KG1 (cell line): ENCODE data around the gene SLIT1.
A peak's percentile ranks its signal among the peaks of the same experiment; 100 is the strongest.

Source experiments
- DNase-seq: peaks from one replicate; lab custom pipeline; 2025; lab: John Stamatoyannopoulos, UW

SLIT1 gene

DNA sequence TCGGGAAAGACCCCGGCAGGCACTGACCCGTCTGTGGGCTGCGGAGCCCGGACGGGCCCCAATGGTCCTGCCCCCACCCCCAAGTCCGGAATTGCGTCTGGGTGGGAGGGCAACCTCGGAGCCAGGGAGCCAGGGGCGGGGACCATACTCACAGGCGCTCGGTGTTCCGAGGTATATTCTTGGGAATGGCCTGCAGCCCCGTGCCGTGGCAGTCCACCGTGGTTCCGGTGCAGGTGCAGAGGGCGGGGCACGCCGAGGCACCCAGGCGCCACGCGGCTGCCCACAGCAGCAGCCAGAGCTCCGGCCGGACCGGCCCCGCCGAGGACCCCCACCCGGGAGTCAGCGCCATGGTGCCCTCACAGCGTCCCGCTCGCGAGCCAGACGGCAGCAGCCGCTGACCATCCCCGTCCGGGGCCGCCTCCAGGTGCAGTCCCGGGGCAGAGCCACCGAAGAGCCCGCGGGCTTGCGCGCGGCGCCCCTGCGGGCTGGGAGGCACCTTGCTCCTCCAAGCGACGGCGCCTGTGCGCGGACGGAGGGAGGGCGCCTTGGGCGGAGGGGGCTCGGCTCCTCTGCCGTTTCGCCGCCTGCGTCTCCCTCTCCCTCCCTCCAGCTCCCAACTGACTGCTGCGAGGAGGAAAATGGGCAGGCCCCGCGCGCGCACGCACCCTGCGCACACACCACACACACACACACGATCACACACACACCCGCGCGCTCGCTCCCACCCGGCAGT, at the start of gene SLIT1:
SLIT1 (minus strand) TSS at position 634 of the 733 bp plus-strand sequence; CDS start at position 349, 285 bp downstream.
- DNase-seq: no peak

DNA sequence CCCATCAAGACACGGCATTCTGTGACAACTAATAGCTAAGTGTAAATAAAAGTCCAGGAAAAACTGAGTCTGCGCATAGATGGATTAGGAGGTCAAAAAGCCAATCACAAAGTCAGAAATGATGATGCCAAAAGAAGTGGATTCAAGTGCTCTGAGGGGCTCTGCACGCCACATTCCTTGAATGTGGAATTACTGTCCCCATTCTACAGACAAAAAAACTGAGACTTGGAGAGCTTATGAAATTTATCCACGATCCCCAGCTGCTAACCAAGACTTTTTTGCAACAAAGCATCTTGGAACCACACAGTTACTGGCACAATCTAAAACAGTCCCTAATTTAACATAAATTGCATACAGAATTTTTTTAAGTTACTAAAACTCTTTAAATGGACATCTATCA, 49.6 kb upstream of the SLIT1 start:
- DNase-seq: no peak

DNA sequence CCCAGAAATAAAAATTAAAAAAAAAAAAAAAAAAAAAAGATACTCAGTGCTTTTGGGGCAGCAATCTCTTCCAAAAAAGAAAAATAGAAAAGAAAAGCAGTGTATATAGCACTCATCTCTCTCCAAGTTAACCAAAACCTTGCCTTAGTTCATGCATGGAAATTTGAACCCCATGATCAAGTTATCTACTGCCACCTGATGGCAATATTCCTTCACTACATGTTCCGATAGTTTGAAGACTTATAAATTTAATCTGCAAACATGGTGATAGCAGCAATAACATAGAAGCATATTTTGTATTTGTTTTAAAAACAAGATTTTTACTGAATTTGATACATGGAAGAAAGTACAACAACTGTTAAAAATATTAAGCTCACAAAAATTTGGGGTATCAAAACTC, 48.6 kb upstream of the SLIT1 start:
- DNase-seq: peak; percentile 25

DNA sequence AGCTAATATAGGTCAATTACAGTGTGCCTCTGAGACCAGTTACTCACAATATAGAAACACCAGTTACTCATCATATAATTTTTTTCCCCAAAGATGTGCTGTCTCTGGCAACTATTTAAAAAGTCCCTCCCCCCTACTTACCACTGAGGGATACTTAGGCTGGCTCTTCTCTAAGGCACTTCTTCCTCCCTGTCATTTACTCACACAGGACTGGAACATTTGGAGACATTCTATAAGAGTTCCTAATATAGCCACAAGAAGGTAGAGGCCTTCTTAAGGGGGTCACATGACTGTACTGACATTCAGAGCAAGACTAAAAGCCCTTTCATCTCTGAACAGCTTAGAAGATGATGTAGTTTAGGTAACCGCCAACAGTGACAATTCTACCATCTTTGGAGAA, 44.4 kb upstream of the SLIT1 start:
- DNase-seq: no peak

DNA sequence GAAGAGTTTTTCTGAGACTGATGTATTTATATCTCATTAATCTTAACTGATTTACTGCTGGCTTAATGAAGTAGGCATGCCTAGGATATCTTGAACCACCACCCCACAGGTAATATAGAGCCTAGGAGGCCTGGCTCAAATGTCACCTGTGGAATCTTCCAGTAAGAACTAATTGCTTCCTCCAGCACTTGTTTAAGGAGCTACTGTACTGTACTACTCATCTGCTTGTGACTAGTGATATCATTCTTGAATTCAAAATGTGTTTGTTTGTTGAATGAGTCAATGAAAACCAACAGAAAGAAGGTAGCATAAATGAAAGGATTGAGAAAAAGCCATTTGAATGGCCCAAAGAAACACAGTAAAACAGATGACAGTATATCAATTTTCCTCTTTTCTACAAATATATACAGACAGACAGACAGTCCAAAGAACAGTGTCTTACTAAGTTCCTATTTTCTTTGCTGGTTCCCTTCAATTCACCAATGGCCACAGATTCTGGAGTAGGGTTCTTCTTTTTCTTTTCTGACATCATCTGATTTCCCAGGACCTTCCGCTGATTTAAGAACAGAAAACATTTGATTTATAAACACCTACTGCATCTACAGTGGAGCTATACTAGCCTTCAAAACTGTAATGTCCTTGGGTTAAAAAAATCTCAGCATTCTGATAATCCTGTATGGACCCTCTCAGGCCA, 43.7 kb upstream of the SLIT1 start:
- DNase-seq: no peak

DNA sequence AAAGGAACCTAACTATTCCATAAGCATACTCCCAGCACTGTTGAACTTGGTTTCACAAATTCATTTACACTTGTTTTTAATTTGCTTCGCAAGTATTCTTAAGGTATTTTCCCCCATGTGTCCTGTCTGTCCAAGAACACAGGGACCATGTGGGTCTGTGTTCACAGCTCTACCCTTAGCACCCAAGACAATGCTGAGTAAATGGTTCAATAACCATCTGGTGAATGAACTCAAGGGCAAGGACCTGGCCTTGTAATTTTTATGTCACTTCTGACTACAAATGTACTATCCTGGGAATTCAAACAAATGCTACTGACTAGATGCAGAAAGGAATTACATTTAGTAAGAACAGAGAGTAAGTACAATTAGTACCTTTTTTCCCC, 43.0 kb upstream of the SLIT1 start:
- no peak for DNase-seq

DNA sequence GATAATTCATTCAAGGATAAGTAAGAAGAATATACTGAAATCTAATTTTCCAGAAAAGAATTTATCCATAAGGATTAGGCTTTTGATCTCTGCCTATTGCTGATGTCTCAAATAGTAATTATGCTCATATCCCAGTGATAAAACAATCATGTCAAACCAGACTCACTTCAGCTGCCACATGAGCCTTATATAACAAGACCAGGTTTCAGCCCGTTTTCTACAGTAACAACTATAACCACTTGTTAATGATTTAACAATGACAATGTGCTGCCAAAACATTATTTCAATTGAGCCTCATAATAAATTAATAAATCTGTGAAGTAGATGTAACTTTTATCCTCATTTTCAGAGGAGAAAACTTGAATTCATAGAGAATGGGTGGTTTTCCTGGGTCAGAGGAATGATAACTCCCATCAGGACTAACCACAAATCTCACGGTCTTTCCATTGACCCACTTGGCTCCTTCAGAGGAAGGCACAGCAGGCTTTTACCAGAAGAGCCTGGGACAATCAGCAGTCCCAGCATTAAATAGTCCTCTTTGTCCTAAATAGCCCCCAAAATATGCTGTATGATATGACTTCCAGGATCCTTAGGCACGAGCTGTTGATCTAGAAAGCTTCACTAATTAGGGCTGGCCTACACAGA, 42.5 kb upstream of the SLIT1 start:
- DNase-seq: no peak

DNA sequence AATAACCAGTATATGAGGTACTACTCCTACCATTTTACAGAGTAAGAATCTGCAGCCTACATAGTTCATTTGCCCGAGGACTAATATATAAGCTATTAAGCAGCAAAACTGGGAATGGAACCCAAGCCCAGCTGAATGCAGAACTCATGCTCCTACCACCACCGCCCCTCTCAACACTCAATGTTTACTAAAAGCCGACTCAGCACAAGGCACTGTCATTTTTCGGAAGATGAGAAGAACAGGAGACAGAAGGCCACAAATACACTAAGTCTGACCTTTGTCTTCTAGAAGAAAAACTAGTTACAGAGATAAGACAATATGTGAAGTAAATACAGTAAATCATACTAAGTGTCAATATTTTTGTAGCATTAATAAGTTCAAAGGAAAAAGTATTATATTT, 40.6 kb upstream of the SLIT1 start:
- DNase-seq: no peak

DNA sequence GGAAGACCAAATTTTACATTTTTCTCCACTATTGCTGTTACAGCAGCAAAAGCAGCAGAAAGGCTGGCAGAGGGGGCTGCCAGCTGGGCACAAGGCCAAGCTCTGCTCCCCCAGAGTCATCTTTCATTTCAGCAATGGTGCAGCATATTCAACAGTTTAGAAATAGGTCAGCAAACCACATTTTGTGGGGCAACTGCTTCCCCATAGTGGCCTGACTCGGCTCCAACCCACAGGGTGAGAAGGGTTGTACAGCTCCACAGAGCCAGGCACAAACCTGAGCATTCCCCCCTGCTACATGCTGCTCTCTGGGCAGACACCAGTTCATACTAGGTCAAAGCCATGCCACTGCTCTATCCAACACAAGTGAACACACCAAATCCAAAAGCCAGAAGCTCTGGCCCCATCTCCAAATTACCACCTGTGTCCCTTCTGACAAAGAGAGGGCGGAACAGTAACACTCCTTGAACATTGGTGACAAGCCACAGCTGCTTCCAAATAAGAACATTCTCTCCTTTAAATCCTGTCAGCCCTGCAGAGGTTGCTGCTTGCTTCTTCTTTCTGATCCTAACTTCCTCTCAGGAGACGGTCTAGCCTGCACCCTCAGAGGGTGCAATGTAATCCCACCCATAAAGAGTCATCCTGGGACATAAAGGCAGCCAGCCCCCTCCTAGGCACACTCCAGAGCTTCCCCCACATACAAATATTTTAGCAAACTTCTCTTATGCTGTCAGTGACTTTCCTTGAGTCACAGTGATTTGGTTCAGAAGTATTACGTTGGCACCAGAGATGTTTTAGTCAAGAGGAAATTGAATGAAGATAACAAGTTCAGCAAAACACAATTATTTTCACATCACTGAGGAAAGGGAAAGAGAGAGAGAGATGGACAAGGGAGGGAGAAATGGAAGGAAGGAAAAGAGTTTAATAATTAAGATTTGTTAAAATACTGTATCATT, 39.0 kb upstream of the SLIT1 start:
- peak; percentile 4 for DNase-seq

DNA sequence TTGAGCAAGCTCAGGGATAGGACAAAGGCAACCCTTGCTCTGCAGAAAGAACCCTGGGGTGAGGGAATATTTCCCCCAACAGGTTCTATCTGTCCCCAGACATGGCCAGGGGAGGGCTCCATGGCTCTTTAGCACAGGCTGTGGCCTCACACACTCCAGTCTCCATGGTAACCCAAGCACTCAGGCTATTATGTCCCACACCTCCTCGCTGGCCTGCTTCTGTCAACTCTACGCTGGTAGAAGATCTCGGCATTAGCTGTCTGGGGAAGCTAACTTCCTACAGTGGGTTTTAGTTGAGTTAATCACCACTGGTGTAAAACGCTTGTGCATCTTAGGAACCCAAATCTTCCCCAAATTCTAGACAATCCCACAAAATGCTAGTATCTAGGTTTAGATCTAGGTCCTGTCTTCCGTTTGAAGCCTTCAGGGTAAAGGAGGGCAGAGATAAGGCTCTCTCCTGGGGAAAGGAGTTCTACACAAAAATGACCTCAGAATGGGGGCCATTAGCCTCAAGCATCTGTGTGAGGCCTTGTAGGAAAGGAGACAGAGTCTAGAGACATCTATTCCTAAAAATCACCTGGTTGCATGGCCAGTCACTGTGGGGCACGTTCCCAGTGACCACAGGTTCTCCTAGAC, 36.7 kb upstream of the SLIT1 start:
- no peak for DNase-seq

DNA sequence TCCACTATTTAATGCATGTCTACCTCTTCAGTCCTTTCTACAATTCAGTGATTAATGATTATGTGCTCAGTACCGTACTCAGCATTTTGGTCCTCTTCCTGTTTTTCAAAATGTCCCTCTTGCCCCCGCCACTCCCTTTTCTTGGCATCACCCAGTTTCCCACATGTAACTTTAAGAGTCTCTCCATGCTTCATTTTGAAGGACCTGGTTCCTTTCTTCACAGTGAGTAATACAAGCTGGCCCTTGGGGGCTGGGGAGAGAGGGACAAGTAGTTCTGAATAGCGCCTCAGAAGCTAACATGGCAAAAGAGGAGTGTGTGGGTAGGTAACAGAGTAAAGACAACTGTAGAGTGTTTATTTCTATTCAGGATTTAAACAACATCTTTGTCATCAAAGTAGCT, 34.6 kb upstream of the SLIT1 start:
- DNase-seq: no peak

DNA sequence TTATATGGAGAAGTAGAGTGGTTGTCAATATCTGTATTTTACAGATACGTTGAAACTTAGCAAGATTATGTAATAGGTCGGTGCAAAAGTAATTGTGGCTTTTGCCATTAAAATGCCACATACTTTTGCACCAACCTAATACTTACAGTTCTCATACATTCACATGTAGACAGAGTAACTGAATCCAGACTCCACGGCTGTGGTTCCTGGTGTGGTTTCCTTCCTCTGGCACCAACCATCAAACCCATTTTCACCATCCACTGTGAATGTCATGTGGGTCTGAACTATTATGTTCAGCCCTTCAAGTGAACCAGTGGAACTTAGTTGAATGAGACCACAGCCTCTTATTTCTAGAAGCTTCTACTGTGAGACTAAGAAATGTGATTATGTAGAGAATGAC, 31.5 kb upstream of the SLIT1 start:
- no peak for DNase-seq

DNA sequence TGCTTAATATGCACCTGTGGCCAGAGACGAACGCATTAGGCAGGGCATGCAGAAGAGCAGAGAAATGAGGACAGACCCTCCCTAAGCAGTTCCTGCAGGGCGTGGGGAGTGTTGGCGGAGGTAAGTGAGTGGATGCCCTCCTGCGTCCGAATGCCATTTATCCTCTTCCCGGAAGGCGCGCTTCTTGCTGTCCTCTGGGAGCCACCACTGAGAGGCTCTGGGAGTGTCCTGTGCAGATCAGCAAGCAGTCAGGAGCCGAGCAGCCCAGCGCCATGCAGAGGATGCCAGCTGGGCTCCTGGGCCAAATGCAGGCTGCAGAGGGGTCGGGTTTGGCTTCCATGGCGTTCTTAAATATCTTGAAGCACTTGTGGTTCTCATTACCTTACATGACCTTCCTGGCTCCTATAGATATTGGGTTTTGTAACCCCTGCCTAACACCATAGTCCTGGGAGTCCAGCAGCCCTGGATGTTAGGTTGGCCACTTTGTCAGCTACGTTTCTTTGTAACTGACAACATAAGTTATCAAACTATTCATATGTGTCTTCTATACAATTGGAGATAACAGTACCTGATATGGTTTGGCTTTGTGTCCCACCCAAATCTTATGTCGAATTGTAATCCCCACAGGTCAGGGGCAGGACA, 30.0 kb upstream of the SLIT1 start:
- no peak for DNase-seq

DNA sequence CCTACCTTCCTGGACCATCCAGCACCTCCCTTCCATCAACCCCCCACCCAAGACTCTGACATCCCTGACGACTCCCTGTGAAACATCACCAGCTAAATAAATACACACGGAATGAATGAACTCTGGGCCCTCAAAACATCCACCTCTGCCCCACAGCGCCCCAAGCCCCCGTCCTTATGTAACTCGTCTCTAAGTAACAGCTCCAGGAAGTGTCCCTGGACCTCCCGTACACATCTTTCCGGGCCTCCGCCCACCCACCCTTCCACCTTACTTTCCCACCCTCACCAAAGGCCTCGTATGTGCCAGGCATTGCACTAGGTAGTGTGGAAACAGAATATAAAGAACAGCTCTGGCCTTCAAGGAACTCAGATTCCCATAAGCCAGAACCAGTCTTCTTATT, 27.7 kb upstream of the SLIT1 start:
- DNase-seq: no peak

DNA sequence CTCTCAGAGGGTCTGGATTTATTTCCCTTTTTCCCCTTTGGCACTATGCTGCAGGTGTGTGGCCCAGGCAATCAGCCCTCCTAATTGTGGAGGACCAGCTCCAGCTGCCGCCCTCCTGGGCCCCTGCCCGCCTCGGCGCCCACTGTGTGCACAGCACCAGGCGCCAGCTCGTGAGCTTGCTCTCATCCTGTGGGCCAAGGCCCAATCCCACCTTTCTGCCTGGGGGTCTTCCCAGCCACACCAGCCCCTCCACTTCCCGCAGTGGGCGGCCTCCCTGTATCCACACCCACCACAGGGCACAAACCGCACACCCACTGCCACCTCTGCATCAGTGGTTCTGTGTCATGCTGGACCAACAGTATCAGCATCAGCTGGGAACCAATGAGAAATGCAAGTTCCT, 25.5 kb upstream of the SLIT1 start:
- DNase-seq: no peak

DNA sequence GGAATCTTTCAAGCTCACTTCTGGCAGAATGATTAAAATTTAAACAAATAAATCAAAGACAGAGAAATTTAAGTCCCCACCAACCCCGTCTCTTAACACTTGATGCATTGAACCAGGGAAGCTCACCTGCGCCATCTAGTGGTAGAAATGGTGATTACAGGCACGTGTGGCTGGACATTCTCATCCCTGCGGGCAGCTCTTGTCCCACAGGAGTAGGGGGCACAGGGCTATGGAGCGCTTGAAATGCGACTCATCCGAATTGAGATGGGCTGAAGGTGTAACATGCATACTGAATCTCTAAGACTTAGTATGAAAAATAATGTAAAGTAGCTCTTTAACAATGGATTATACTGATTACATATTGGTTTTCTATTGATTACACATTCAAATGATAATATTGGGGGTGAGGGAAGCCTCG, 24.8 kb upstream of the SLIT1 start:
- DNase-seq: peak; percentile 53

DNA sequence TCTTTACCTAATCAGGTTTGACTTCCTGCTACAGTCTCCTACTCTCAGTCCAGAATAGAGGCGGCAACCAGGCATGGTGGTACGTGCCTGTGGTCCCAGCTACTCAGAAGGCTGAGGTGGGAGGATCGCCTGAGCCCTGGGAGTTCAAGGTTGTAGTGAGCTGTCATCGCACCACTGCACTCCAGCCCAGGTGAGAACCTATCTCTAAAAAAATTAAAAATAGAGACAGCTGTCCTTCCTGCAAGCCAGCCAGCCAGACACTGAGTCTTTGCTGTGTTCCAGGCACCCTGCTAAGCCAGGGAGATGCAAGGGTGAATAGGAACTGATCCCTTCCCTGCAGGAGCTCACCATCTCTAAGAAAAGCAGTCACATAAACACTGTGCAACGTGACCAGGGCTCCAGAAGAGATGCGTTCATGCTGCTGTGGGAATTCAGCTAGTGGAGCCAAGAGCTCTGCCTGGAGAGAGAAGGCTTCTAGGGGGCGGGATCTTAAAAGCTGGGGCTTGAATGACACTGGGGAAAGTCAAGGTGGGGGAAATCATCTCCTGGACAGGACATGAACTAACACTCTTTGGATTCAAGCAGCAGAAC, 22.1 kb upstream of the SLIT1 start:
- no peak for DNase-seq

DNA sequence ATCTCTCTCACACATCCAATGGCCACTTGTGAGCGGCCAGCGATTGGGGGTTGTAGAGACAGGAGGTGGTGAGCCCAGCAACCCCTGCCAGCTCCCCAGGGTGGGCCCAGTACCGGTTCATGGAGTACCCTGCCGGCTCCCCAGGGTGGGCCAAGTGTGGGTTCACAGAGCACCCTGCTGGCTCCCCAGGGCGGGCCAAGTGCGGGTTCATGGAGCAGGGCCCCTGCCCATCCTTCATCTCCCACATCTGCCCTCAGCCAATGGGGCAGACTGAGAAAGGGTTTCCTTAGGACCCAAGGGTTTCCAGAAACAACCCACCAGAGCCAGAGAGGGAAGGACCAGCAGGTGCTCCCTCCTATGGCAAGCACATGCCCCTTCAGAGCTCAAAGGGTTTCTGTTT, 21.4 kb upstream of the SLIT1 start:
- DNase-seq: no peak

DNA sequence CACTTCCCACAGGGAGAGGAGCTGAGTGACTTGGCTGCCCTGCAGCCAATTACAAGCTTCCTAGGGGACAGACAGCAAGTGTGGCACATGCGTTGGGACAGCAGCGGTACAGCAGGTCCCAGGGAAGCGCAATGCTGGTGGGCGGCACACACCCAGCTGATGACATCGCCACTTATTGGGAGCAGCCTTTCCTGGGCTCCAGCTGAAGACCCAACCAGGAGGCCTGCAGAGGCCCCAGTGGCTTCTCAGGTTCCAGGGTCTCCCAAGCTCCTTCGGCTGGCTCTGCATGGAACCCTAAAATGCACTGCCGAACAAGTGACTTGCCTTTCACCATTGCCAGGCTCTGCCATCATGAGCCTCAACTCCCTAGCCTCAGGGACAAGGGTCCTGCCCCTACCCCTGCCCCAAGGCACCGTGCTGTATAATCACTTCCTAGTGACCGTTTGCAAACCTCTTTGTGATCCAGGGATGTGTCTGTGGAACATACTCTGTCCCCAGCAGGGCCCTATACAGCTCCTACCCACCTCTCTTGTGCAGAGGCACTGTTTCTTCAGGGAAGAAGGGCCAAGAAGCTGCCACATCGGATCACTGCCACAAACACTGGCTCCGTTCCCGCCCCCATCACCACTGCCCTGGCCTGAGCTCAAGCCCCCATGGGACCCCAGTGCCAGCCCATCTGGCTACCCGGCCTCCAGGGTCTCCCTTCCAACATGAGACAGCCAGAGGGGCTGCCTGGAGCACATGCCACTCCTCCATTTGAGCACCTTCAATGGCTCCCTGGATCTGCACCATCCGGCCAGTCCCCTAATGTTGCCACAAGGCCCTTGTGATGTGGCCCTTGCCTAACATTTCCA, 19.3 kb upstream of the SLIT1 start:
- DNase-seq: no peak

DNA sequence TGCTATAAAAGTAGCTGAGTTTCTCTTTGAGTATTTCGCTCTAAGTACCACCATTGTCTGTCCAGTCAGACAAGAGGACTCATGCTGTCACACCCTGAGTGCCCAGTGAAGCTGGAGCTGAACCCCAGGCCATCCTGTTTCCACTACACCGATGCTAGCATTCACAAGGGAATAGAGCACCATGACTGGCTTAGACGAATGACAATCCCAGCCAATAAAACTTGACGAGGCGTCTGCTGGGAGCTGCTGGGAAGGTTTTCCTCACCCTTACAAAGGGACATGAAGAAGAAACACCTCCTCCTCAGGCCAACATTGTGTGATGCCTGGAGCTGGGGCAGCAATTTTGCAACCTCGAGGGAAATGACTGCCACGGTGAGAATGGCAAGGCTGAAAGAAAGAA, 17.5 kb upstream of the SLIT1 start:
- DNase-seq: no peak
